A549 (cell line): Measurements from ENCODE around the gene CNP. TPM values are rescaled to one million over a fixed set of nuclear protein-coding genes. Genes with fewer than 3 reads are reported as not detected.
A peak's percentile ranks its signal among the peaks of the same experiment; 100 is the strongest.

ENCODE experiments used
- ATAC-seq, 2 experiments: fragments of 200-7000 bp in 1 of 2; fragments of >200 bp in 1 of 2; cut with Nextera tagmentation in 1 of 2; cut with Tn5 transposase in 1 of 2; 3 replicates each; pipeline versions ENCODE4 v1.8.0 to v1.9.1; 2018 to 2020; ENCODE audit warnings: mild to moderate bottlenecking in 1 of 2, moderate library complexity in 1 of 2
- CTCF ChIA-PET: fragments of 300-600 bp; sonication (Branson Sonifier 250); formaldehyde crosslinking; extraction: SDS; loops from one replicate; lab custom pipeline; 2021; ENCODE audit warnings: antibody characterized with exemption, inconsistent platforms; lab: Yijun Ruan, JAX
- POLR2A ChIA-PET: fragments of 350-600 bp; formaldehyde crosslinking; extraction: SDS; loops from one replicate; lab custom pipeline; 2021; ENCODE audit warnings: antibody characterized with exemption, inconsistent platforms; lab: Yijun Ruan, JAX
- DNase-seq, 2 experiments: peaks; one replicate each; pipeline versions ENCODE4 v3.0.0 to v3.0.0-alpha.2; 2011 to 2016; ENCODE audit warnings: low read depth in 1 of 2, low spot score in 1 of 2
- FAIRE-seq: peaks from 2 replicates; lab custom pipeline; 2011; peaks lifted over from hg19 to GRCh38; lab: Jason Lieb, UNC
- H3K27ac ChIP-seq, 2 experiments: fragments of >200 bp; sonication (Bioruptor Twin); formaldehyde crosslinking; 3 replicates each; pipeline ENCODE4 v1.5.1; 2016 to 2017
- H3K4me1 ChIP-seq: fragments of >200 bp; sonication (Bioruptor Twin); formaldehyde crosslinking; 3 replicates; pipeline ENCODE4 v1.6.1; 2016
- H3K4me2 ChIP-seq: fragments of >200 bp; sonication (Bioruptor Twin); formaldehyde crosslinking; 3 replicates; pipeline ENCODE4 v1.6.1; 2016
- H3K4me3 ChIP-seq: fragments of >200 bp; sonication (Bioruptor Twin); formaldehyde crosslinking; 3 replicates; pipeline ENCODE4 v1.5.1; 2016
- H3K9me3 ChIP-seq: fragments of >200 bp; sonication (Bioruptor Twin); formaldehyde crosslinking; 3 replicates; pipeline ENCODE4 v1.6.1; 2016
- BCL3 ChIP-seq: fragments of >200 bp; sonication (Bioruptor Twin); formaldehyde crosslinking; IDR thresholded peaks from 3 replicates; pipeline ENCODE4 v1.6.1; 2016
- BHLHE40 ChIP-seq: IDR thresholded peaks from 2 replicates; pipeline ENCODE4 v1.6.1; 2012; ENCODE audit warnings: low read depth, low read length, inconsistent platforms
- CBX2 ChIP-seq: fragments of 200-600 bp; sonication (generic); IDR thresholded peaks from 2 replicates; pipeline ENCODE4 v1.6.1; 2016; ENCODE audit warnings: low read depth, mild to moderate bottlenecking, borderline replicate concordance
- CBX8 ChIP-seq: fragments of 200-600 bp; sonication (generic); IDR thresholded peaks from 2 replicates; pipeline ENCODE4 v1.6.1; 2016
- CEBPB ChIP-seq, 2 experiments: fragments of >200 bp in 1 of 2; sonication (Bioruptor Twin) in 1 of 2; formaldehyde crosslinking in 1 of 2; IDR thresholded peaks; 2 replicates each; pipeline ENCODE4 v1.6.1; 2012 to 2016
- CHD2 ChIP-seq: fragments of 150-350 bp; IDR thresholded peaks from 2 replicates; pipeline ENCODE4 v1.6.1; 2014; ENCODE audit warnings: low read length; ENCODE audit not compliant: partially characterized antibody
- CHD4 ChIP-seq: fragments of 200-600 bp; sonication (generic); IDR thresholded peaks from 2 replicates; pipeline ENCODE4 v1.6.1; 2016; ENCODE audit warnings: antibody characterized with exemption, mild to moderate bottlenecking, borderline replicate concordance
- CTCF ChIP-seq: fragments of >200 bp; sonication (Bioruptor Twin); formaldehyde crosslinking; IDR thresholded peaks from 3 replicates; pipeline ENCODE4 v1.5.1; 2016
- EHF ChIP-seq: fragments of 250-450 bp; sonication (Bioruptor Pico); IDR thresholded peaks from 2 replicates; pipeline ENCODE4 v1.5.0; 2020; ENCODE audit warnings: mild to moderate bottlenecking
- EHMT2 ChIP-seq: fragments of 200-600 bp; sonication (generic); IDR thresholded peaks from 2 replicates; pipeline ENCODE4 v1.6.1; 2016; ENCODE audit warnings: antibody characterized with exemption, low read depth, mild to moderate bottlenecking, moderate library complexity
- FOSB ChIP-seq: fragments of 250-450 bp; sonication (Bioruptor Pico); IDR thresholded peaks from 2 replicates; pipeline ENCODE4 v1.5.0; 2020; ENCODE audit warnings: mild to moderate bottlenecking, moderate library complexity
- FOSL2 ChIP-seq, 2 experiments: fragments of 450-650 bp in 1 of 2; fragments of >200 bp in 1 of 2; sonication (Bioruptor Twin) in 1 of 2; formaldehyde crosslinking; IDR thresholded peaks; 2 replicates each; pipeline versions ENCODE4 v1.5.0 to v1.6.1; 2016 to 2020; ENCODE audit warnings: mild to moderate bottlenecking in 1 of 2, moderate library complexity in 1 of 2
- GATA3 ChIP-seq: IDR thresholded peaks from 2 replicates; pipeline ENCODE4 v1.6.1; 2012; ENCODE audit warnings: borderline replicate concordance
- HES2 ChIP-seq: fragments of >200 bp; sonication (Bioruptor Twin); formaldehyde crosslinking; IDR thresholded peaks from 2 replicates; pipeline ENCODE4 v1.6.1; 2016
- HOXA7 ChIP-seq: fragments of 250-450 bp; sonication (Bioruptor Pico); IDR thresholded peaks from 2 replicates; pipeline ENCODE4 v1.5.0; 2020; ENCODE audit warnings: mild to moderate bottlenecking, moderate library complexity
- JUN ChIP-seq, 2 experiments: fragments of >200 bp; sonication (Bioruptor Twin); formaldehyde crosslinking; IDR thresholded peaks; 2 replicates in 1 of 2; 3 replicates in 1 of 2; pipeline ENCODE4 v1.6.1; 2016 to 2017
- JUNB ChIP-seq: fragments of >200 bp; sonication (Bioruptor Twin); formaldehyde crosslinking; IDR thresholded peaks from 2 replicates; pipeline ENCODE4 v1.6.1; 2016
- KDM5A ChIP-seq: fragments of 200-600 bp; sonication (generic); IDR thresholded peaks from 2 replicates; pipeline ENCODE4 v1.6.1; 2016; ENCODE audit warnings: antibody characterized with exemption, mild to moderate bottlenecking
- MAFK ChIP-seq: fragments of 450-650 bp; IDR thresholded peaks from 2 replicates; pipeline ENCODE4 v1.6.1; 2014; ENCODE audit not compliant: partially characterized antibody
- MAX ChIP-seq: IDR thresholded peaks from 2 replicates; pipeline ENCODE4 v1.6.1; 2012
- MAZ ChIP-seq: fragments of 150-350 bp; IDR thresholded peaks from 2 replicates; pipeline ENCODE4 v1.6.1; 2014; ENCODE audit warnings: antibody characterized with exemption, low read depth, low read length, borderline replicate concordance
- PHF8 ChIP-seq: fragments of 200-600 bp; sonication (generic); IDR thresholded peaks from 2 replicates; pipeline ENCODE4 v1.6.1; 2016; ENCODE audit warnings: low read depth, mild to moderate bottlenecking, antibody characterized with exemption, moderate library complexity, borderline replicate concordance
- RAD21 ChIP-seq, 2 experiments: fragments of >200 bp in 1 of 2; sonication (Bioruptor Twin) in 1 of 2; formaldehyde crosslinking in 1 of 2; IDR thresholded peaks in 1 of 2; conservative IDR thresholded peaks in 1 of 2; 2 replicates in 1 of 2; 3 replicates in 1 of 2; pipeline ENCODE4 v1.6.1; 2012 to 2018; ENCODE audit warnings: inconsistent platforms in 1 of 2
- RCOR1 ChIP-seq: fragments of 150-350 bp; IDR thresholded peaks from 2 replicates; pipeline ENCODE4 v1.6.1; 2014; ENCODE audit warnings: antibody characterized with exemption, low read length, low read depth
- RNF2 ChIP-seq: fragments of 200-600 bp; sonication (generic); IDR thresholded peaks from 2 replicates; pipeline ENCODE4 v1.6.1; 2016; ENCODE audit warnings: low read depth, mild to moderate bottlenecking, antibody characterized with exemption, moderate library complexity, borderline replicate concordance
- SMC3 ChIP-seq: fragments of >200 bp; sonication (Bioruptor Twin); formaldehyde crosslinking; IDR thresholded peaks from 3 replicates; pipeline ENCODE4 v1.6.1; 2018; ENCODE audit warnings: inconsistent platforms
- TP53 ChIP-seq: fragments of 250-450 bp; sonication (Bioruptor Pico); IDR thresholded peaks from 2 replicates; pipeline ENCODE4 v1.5.0; 2021; ENCODE audit warnings: mild to moderate bottlenecking, moderate library complexity
- ZC3H11A ChIP-seq: fragments of 450-650 bp; IDR thresholded peaks from 2 replicates; pipeline ENCODE4 v1.6.1; 2014; ENCODE audit warnings: antibody characterized with exemption, mild to moderate bottlenecking
- ZNF302 ChIP-seq: fragments of 250-450 bp; sonication (Bioruptor Pico); IDR thresholded peaks from 2 replicates; pipeline ENCODE4 v1.9.0; 2021; ENCODE audit warnings: inconsistent platforms, mild to moderate bottlenecking, moderate library complexity
- WGBS: methylation state at CpG from one replicate; pipeline ENCODE4 v1.1.6; 2017; ENCODE audit errors: missing lambda C conversion rate; 5-methylcytosine and 5-hydroxymethylcytosine counted together
- polyA plus RNA-seq, 4 experiments: library from polyadenylated mRNA; depleted of rRNA in 3 of 4; stranded (reverse); fragments of >200 nt; fragmentation: RNase III in 1 of 4; extraction: RNeasy Plus Mini Kit Qiagen cat#74134 plus additional on column Dnase treatment in 1 of 4; gene quantifications; 2 replicates in 3 of 4; 3 replicates in 1 of 4; pipeline ENCODE4 v1.2.3, GENCODE V29; 2011 to 2017
- TF ChIP-seq, protein P1 (sequence below): IDR thresholded peaks from 2 replicates; pipeline ENCODE4 v1.6.1; 2012; ENCODE audit warnings: low read depth, borderline replicate concordance
- TF ChIP-seq, protein P2 (sequence below): IDR thresholded peaks from 2 replicates; pipeline ENCODE4 v1.6.1; 2012

Gene CNP
- polyA plus RNA-seq, 2 of the 4 experiments (the other 2 are of a cell fraction): 38.6 to 113 TPM

- CTCF ChIA-PET: interaction anchor here (0.5 to 29.5 kb wide), 68 partner anchors 9 to 268 kb away, joined by 3 to 378 read pairs (median 4); partner anchors contain the start of genes ACLY, DHX58, DNAJC7 and HAP1
- TF ChIP-seq, protein P1, sequence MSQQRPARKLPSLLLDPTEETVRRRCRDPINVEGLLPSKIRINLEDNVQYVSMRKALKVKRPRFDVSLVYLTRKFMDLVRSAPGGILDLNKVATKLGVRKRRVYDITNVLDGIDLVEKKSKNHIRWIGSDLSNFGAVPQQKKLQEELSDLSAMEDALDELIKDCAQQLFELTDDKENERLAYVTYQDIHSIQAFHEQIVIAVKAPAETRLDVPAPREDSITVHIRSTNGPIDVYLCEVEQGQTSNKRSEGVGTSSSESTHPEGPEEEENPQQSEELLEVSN: no peak
- TF ChIP-seq CEBPB (IDR thresholded peaks at IDR 0.05) (peak in 1 of 2 experiments; percentile 24; a peak in 1 of 4 replicates), PHF8 (no peak), TP53 (CRISPR knock-in tag) (no peak), RCOR1 (no peak), EHF (no peak), MAZ (no peak), ZC3H11A (no peak), CHD4 (no peak), CBX8 (no peak), CBX2 (no peak), MAX (0 out of 2 replicates have a peak, but pooled peaks have one; percentile 22), JUNB (no peak), JUN (IDR thresholded peaks at IDR 0.05) (no peak; a peak in 1 of 5 replicates), RAD21 (conservative IDR thresholded peaks at IDR 0.05 in 1 of 2, IDR thresholded peaks at IDR 0.05 in 1 of 2) (peak; percentile 88 to 94), CTCF (peak; percentile 84), KDM5A (no peak), FOSL2 (IDR thresholded peaks at IDR 0.05) (no peak), FOSL2 (CRISPR knock-in tag; IDR thresholded peaks at IDR 0.05) (no peak), GATA3 (no peak), ZNF302 (CRISPR knock-in tag) (no peak), CHD2 (no peak), BHLHE40 (no peak), SMC3 (peak; percentile 82), BCL3 (no peak), MAFK (no peak), RNF2 (no peak), EHMT2 (no peak), HES2 (no peak), FOSB (CRISPR knock-in tag) (no peak), HOXA7 (CRISPR knock-in tag) (no peak)
- TF ChIP-seq, protein P2, sequence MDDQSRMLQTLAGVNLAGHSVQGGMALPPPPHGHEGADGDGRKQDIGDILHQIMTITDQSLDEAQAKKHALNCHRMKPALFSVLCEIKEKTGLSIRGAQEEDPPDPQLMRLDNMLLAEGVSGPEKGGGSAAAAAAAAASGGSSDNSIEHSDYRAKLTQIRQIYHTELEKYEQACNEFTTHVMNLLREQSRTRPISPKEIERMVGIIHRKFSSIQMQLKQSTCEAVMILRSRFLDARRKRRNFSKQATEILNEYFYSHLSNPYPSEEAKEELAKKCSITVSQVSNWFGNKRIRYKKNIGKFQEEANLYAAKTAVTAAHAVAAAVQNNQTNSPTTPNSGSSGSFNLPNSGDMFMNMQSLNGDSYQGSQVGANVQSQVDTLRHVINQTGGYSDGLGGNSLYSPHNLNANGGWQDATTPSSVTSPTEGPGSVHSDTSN: no peak
- WGBS: 46% methylated on average over 17 of the region's 17 CpGs
Observed at GRCh38 chr17:41959336-41960095, 7.1 kb upstream of the CNP start.

More at GRCh38 chr17:41959336-41960095, 7.1 kb upstream of the CNP start:
- Histone ChIP-seq H3K4me3 (no peak overlapping the region), H3K4me2 (no peak overlapping the region), H3K27ac (peak overlapping the region in 1 of 2 experiments; percentile 72; a peak in 3 of 6 replicates), H3K4me1 (peaks cover 7% of the 10 kb centered on the region; the same call in 2 of the 3 replicates), H3K9me3 (no peaks in the 10 kb centered on the region)
- DNase-seq (peak; percentile 76 to 82), ATAC-seq (peak; percentile 79 to 89), FAIRE-seq (no peak)
- POLR2A ChIA-PET: interaction anchor here (0.5 to 1.0 kb wide), 5 partner anchors 29 to 263 kb away, joined by 3 to 7 read pairs (median 4); partner anchors contain the start of genes JUP and ODAD4
